HG02759 (cell line): ENCODE data around the gene TBK1.
"Not testable (repeated sequence)": the region's sequence is repeated elsewhere in the genome, so short reads cannot be mapped to it uniquely, and the experiment has no call there.

Experiments used
- ATAC-seq: cut with Tn5 transposase; IDR thresholded peaks from one replicate; pipeline ENCODE4 v1.9.1; 2021; ENCODE audit warnings: mild to moderate bottlenecking, moderate library complexity; ENCODE audit not compliant: unreplicated experiment

Gene TBK1

DNA sequence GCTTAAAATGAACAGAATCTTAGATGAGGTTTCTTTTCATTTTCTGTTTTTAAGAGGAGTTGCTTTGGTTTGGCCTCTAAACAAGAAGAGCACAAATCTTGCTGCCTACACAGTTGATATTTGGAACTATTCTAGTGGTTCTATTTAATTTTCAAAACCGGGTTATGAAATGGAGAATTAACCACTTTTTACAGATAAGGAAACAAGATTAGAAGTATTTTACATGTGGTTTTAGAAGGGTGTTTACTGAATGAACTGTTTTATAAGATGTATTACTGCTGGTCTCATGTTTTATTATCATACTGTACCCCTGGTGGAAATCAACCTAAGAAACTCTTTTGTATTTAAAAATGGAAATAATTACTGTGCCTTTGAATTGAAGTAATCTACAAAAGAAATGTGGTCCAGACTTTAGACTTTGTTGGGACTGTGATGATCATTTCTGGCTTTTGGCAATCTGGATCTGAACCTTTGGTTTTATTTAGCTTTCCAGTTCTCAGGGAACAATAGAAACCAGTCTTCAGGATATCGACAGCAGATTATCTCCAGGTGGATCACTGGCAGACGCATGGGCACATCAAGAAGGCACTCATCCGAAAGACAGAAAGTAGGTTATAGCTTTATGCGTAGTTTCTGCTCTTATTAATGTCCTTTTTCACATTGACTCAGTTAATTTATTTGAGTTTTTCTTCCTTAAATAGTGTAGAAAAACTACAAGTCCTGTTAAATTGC lies 43.2 kb downstream of the TBK1 start:
- ATAC-seq = no peak

DNA sequence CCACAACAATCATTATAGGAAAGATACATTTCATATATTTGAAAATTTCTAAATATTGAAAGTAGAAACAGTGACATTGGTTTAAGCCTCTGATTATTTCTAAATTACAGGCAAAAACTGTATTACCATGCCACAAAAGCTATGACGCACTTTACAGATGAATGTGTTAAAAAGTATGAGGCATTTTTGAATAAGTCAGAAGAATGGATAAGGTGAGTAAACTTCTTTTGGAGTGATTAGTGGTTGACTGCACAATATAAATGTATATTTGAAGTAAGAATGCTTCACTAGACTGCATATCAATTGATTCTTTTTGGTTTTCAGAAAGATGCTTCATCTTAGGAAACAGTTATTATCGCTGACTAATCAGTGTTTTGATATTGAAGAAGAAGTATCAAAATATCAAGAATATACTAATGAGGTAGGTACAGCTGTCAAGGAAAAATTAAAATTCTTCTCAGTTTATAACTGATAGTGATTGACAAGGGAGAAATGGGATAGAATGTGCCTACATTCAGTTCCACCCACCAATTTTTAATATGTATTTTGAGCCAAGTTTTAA lies 45.0 kb downstream of the TBK1 start:
- no peak for ATAC-seq

DNA sequence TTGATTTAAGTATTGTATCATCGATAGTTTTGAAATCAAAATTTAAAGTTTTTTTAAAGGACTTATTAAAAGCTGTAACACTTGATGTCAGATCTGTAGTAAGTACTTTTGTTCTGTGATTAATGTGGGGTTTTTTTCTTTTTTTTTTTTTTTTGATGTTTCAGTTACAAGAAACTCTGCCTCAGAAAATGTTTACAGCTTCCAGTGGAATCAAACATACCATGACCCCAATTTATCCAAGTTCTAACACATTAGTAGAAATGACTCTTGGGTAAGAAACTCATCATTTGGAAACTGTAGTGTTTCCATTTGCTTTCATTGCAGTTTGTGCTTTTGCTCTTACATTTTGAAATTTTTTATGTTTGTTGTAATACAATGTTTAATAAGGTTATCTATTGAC lies 45.6 kb downstream of the TBK1 start:
- ATAC-seq = no peak

DNA sequence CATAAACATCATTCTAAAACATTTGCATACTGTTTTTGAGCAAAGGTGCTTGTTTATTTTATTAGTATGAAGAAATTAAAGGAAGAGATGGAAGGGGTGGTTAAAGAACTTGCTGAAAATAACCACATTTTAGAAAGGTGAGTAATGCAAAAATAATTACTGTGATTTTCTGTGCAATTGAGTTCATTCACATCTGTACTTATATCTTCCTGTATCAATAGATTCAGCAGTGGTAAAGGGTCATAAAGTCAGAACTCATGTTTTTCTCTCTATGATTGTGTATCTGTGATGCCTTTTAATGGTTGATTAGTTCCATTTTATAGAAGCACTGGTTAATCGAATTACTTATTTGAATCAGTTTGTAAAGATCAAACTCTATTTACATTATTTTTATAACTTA lies 46.0 kb downstream of the TBK1 start:
- ATAC-seq = no peak

DNA sequence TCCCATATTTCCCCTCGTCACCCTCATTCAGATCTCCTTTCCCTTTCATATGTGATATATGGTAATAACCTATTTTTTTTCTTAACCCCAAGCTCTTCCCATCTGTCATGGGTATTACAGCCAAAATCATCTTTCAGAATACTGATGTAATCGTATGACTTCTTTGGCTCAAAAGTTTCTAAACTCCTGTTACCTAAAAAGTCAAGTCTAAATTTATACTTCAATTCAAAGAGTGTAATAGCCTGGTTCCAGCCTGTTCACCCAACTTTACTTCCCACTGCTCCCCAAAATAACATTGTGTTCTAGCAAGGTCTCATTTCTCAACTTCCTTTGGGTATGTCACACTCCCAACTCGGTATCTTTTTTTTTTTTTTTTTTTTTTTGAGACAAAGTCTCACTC lies 48.5 kb downstream of the TBK1 start:
- no peak for ATAC-seq

DNA sequence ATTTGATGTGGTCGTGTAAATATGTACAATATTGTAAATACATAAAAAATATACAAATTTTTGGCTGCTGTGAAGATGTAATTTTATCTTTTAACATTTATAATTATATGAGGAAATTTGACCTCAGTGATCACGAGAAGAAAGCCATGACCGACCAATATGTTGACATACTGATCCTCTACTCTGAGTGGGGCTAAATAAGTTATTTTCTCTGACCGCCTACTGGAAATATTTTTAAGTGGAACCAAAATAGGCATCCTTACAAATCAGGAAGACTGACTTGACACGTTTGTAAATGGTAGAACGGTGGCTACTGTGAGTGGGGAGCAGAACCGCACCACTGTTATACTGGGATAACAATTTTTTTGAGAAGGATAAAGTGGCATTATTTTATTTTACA lies 49.6 kb downstream of the TBK1 start:
- ATAC-seq = no peak

DNA sequence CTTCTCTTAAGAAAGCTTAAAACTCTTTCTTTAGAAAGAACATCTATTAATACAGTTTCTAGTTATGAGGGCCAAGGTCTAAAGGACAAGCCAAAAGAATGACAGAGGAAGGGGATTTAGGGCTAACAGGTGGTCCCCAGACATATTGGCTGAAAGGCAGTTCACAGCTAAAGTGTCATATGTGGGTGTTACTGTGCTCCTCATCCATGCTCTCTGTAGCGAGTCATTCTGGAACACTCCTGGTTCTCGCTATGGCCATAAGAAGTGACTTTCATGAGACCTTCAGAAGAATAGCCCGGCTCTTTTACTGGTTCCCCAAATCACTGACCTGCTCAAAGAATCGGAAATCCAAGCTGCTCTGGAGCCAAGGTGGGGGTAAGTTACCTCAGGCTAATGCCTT lies 55.0 kb downstream of the TBK1 start:
- ATAC-seq = no peak

DNA sequence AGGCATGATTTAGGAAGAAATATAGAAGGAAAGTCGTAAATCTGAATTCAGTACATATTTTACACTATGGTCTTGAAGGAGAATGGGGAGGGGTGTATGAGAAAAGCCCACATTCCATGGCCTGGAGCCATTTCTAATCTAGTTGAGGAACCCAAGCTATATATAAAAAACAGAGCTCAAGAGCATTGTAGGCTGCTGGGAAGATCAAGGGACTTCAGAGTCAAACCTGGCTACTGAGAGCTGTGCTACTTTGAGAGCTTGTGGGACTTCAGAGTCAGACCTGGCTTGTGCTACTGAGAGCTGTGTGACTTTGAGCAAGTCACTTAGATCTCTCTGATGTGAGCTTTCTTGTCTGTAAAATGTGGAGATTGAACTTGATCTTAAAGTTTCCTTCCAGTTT lies 58.7 kb downstream of the TBK1 start:
- no peak for ATAC-seq

DNA sequence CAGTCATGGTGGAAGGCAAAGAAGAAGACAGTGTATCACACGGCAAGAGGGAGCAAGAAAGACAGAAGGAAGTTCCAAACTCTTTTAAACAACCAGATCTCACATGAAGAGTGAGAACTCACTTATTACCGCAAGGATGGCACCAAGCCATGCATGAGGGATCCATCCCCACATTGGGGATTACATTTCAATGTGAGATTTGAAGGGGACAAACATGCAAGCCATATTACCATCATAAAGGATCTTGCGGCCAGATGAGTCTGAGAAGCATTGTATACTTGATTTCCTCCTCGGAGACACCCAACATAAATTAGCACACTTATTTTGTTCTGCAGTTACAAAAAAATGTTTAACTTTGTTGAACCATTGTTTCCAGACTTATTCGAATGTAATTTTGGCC lies 66.5 kb downstream of the TBK1 start:
- no peak for ATAC-seq

DNA sequence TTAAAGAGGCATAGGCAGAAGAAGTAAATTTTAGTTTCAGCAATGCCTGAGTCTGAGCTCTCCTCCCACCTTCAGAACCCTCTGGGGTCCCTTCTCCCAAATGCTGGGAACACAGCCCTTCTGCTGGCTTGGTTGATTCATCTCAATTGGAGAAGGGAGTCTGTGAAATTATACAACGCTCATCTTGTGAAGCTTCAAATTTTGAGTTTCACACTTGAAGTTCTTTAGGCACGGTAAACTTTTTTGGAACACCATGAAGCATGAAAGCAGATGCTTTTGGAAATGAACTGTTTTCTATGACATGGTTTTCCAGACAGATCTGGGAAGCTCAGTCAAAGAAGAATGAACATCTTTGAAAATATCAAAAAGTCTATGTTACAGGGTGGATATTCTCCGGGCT lies 69.9 kb downstream of the TBK1 start:
- ATAC-seq = no peak

DNA sequence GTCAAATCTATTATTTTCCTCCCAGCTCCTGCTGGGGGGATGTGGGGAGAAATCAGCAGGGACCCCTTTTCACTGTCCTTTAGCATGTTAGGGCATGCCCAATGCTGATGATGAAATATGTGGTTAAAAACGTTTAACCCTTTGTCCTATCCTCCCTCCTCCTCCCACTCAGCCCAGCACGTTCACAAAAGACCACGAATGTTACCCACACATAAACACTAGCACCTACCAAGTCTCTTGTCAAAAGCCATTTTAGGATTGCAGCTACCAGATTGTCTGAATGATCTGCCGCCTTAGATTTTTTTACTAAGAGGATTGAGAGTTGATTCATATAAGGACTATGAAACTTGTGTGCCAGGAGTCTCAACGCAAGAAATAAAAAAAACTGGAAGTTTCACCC lies 70.4 kb downstream of the TBK1 start:
- no peak for ATAC-seq

DNA sequence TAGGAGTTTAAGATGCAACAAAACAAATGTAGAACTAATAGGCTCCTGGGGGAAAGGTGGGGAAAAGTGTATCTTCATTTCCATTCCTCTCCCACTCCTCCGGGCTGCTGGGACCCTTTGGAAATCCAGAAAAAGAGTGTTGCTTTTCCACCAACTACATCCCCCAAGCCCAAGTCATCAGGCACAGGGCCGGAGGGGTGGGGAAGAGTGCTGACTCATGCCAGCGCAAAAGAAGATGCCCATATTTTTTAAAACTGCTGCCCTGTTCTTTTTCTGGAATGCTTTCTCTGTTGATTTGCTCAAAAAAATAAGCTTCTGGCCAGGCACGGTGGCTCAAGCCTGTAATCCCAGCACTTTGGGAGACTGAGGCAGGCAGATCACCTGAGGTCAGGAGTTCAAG lies 70.9 kb downstream of the TBK1 start:
- no peak for ATAC-seq

DNA sequence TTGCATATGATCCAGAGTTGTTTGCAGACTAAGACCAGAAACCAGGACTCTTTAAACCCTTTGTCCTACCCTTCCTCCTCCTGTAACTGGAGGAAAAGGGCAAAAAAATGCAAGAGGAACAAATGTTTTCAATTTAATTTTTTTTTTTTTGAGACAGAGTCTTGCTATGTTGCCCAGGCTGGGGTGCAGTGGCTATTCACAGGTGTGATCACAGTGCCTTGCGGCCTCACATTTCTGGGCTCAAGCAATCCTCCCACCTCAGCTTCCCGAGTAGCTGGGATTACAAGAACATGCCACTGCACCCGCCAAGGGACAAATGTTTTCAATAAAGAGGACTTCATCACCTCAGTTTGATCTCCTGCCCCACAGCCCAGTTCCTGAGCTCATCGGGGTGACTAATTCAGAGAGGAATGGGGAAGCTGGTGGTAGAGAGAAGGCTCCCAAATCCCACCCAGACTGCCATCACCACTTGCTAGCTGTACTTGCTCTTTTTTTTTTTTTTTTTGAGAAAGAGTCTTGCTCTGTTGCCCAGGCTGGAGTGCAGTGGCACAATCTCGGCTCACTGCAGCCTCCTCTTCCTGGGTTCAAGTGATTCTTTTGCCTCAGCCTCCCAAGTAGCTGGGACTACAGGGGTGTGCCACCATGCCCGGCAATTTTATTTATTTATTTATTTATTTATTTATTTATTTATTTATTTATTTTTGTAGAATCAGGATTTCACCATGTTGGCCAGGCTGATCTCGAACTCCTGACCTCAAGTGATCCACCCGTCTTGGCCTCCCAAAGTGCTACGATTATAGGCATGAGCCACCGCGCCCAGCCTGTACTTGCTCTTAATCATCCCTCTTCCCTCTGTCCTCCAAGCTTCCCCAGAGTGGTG lies 71.9 kb downstream of the TBK1 start:
- not testable (repeated sequence) for ATAC-seq

DNA sequence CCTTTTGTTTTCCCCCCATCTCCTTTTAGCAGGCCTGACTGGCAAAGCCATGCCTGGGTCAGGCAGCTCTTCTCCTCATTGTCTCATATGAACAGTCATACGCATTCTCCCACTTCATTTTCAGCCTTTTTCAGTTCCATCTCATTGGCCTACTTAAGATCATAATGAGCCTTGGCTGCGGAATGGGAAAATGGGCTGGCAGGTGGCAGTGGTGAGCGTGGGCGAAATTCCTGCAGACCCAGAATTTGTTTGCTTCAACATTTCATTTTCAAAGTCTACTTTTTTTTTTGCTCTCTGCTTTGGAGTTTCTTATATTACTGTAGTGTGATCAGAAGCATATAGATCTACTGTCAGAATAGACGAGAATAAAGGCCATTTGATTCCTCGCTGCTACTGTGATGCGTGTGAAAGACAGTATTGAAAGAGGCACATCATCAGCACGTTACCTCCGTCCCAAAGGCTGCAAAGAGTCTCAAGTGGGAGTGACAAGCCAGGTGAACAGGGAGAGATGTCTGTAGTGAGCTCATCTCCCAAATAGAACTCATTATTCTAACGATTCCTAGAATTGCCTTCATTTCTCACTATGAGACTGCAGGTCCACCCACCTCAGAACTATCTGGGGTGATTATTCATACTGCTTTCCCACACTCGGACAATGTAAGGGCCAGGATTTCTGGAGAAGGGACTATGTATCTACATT lies 73.7 kb downstream of the TBK1 start:
- ATAC-seq = no peak

DNA sequence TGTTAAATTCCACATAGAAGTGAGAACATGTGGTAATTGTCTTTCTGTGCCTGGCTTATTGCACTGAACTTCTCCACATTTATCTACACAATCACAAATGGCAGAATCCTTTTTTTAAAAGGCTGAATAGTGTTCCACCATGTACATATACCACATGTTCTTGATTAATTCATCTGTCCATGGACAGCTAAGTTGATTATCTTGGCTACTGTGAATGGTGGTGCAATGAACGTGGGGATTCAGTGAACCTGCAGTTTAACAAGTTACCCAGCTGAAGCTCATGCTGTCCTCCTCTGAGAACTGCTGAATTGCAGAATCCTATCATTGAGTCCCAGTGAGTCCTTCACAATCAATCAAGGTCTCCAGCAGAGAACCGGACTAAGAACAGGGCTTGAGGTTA lies 74.9 kb downstream of the TBK1 start:
- no peak for ATAC-seq

DNA sequence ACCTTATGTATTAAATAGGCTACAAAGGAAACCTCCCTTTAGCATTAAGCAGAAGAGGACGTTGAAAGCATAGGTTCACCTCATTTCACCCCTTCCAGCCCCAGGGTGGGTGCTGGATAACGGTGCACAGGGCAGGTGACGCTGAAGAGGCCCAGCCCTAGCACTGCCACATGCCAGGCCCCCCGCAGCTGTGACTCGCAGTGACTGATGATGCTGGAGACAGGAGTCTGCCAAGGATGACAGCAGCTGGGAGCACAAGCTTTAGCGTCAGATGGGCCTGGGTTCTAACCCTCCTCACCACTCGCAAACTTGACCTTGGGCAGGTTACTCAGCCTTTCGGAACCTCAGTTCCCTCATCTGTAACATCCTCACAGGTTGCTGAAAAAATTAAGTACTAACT lies 76.7 kb downstream of the TBK1 start:
- no peak for ATAC-seq

DNA sequence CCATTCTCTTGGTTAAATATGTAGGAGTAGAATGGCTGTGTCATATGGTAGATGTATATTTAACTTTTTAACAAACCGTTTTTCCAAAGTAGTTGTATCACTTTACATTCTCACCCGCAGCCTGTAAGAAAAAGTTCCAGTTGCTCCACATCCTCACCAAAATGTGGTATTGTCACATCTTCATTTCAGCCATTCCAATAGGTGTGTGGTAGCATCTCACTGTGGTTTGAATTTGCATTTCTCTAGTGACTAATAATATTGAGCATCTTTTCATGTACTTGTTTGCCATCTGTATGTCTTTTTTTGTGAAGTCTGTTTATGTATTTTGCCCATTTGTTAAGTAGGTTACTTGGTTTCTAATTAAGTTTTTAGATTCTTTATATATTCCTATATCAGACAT lies 78.6 kb downstream of the TBK1 start:
- no peak for ATAC-seq

DNA sequence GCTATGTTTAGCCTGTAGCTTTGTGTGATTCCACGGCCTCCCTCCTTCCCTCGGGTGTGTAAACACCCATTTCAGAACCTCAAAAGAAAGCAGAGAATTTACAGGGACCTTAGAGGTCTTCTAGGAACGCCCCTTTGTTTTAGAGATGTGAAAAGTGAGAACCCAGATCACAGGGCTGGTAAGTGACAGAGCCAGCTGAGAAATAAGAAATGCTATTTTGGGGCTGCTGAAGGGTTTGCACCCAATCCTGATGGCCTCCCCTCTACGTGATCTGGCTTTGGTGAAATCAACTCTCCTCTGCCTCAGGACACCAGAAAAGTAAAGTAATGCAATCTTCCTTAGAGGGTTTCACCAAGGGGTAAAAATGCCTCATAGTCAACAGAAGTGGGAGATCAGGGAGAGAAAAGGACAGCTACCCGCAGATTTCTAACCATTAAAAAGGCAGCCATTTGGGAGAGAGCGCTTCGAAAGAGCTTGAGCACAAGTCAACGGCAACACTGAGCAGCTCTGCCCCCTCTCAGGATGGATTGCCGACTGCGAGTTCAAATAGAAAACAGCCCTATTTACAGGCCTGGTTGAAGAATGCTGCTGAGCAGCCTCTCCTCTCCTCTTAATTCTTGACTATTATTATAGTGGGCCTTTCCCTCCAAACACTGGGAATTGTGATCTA lies 79.9 kb downstream of the TBK1 start:
- no peak for ATAC-seq

DNA sequence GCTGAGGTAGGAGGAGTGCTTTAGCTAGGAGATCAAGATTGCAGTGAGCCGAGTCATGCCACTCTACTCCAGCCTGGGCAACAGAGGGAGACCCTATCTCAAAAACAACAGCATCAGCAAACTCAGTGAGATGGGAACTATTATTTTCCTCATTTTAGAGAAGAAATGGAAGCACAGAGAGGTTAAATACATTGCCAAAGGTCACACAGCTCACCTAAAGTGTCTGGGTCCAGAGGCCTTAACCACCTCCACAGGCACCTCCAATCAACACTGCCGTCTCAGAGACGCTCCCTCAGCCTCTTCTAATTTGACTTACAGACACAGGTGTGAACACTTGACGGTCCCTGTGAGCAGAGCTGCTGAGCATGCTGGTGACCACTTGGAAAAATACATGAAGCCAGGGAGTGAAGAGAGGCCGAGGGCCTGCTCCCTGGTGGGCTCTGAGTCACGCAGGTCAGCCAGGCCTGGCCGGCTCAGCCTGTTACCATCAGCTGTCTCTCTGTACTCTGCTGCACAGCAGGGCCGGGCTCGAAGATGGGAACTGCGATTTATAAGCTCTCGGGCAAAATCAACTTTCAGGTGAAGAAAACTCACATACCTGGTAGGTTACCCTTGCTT lies 80.9 kb downstream of the TBK1 start:
- ATAC-seq = no peak

DNA sequence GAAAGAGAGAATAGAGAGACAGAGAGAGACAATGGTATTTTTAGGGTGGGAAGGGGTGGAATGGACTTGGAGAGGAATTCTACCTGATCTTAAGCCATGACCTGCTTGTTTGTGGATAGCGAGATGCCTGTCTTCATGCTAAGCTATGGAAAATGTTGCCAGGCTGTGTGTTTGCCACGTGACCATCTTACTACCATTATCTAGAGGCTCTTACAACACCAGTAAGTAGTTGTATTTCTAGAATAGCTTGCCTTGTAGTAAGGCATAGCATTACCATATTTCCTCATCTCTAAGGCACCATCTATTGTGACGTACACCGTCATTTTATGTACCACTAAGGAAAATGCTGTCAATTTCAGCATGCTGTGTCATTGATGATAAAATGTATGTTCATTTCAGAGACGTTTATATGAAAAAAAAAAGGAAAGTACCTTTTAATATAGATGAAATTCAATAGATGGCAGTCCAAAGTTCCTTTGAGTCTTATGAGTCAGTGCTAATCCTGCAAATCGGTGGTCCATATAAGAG lies 82.8 kb downstream of the TBK1 start:
- ATAC-seq = no peak
